ENCODE data around the gene PRDM1.

The PRDM1 gene

DNA sequence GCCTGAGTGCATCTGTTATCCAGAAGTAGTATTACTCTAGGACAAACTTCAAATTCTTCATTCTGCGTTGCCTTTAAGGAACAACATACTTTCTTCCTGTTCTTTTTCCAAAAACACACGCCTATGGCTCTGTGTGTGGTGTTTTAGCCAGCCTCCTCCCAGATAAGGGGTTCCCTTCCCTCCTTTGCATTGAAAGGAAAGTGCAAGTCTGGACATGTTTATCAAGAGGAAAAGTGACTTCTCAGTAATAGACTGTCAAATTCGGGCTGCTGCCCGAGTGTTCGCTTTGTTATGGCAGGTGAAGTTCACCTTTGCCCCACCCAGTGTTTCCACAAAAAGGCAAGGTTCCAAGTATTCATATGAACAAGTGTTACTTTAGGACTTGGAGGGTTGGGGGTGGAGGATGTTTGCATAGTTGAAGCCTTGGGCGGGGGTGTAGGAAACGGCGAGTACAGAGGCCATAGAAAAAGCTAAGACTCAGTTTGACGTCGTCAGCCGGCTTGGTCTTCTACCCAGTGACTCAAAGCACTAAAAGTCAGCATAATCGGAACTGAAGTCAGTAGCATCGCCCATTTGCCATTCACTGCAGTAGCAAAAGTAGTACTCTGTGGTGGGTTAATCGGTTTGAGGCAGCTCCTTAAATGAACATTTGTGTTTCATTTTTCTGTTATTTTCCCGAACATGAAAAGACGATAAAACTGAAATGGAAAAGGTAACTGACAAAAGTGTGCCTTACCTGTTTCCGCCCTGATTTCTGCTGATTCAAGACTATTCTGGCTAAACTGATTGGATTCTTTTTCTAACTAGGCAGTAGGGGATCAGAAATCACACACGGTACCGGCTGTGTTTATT, 12.5 kb downstream of the PRDM1 start:
- DNase-seq, result peak in 1 of 2 experiments; percentile 33

GRCh38 chr6:106099235-106099537, 13.1 kb downstream of the PRDM1 start:
- DNase-seq, result no peak

GRCh38 chr6:106100755-106101154, 14.6 kb downstream of the PRDM1 start:
- DNase-seq, result no peak

GRCh38 chr6:106101466-106101865, 15.3 kb downstream of the PRDM1 start:
- no peak for DNase-seq

GRCh38 chr6:106102034-106102433, 15.9 kb downstream of the PRDM1 start:
- DNase-seq, result no peak

- DNase-seq, result no peak
Measured at GRCh38 chr6:106102967-106103727, 17.0 kb downstream of the PRDM1 start.

DNA sequence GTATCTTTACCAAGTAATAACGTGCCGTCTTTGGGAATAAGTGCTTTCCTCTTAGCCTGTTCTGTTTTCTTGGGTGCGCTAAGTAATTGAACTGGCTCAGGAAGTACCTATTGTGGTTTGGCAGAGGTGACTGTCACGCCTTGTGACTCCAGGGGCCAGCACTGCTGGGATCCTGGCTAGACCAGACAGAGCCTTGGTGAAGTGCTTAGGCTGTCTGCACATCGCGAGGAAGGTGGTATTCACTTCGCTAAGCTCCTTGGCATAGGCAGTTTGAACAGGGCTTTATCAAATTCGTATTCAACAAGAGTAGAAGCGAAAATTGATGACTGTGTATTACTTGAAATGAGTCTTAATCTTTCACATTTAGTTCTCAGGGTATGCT, 17.6 kb downstream of the PRDM1 start:
- no peak for DNase-seq

- no peak for DNase-seq
Measured at GRCh38 chr6:106104476-106104875, 18.3 kb downstream of the PRDM1 start.

- DNase-seq, result no peak
Measured at GRCh38 chr6:106104941-106105340, 18.8 kb downstream of the PRDM1 start.

DNA sequence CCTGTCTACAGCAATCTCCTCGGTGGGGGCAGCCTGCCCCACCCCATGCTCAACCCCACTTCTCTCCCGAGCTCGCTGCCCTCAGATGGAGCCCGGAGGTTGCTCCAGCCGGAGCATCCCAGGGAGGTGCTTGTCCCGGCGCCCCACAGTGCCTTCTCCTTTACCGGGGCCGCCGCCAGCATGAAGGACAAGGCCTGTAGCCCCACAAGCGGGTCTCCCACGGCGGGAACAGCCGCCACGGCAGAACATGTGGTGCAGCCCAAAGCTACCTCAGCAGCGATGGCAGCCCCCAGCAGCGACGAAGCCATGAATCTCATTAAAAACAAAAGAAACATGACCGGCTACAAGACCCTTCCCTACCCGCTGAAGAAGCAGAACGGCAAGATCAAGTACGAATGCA, 19.4 kb downstream of the PRDM1 start:
- no peak for DNase-seq

DNA sequence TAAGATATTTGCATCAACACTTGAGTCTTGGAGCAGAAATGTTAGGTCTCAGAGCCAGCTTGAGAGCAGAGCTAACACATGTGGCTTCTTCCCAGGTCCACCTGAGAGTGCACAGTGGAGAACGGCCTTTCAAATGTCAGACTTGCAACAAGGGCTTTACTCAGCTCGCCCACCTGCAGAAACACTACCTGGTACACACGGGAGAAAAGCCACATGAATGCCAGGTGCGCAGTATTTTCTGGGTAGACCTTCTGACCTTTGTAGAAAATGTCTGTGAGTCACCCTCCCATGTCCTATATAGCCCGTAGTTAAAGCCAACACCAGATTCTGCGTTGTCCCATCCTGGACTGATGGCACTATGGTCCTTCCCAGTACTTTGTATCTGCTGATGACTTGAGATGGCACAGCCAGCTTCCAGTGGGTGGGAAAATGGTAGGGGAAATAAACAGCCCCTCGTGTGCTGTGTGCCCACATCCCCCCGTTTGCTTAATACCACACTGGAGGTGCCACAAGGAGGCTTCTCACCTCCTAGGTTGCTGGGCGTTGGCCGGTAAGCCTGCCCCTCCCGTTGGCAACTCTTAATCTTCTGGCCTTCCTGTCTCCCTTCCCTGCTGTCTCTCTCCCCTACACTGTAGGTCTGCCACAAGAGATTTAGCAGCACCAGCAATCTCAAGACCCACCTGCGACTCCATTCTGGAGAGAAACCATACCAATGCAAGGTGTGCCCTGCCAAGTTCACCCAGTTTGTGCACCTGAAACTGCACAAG, 20.3 kb downstream of the PRDM1 start:
- DNase-seq, result no peak

GRCh38 chr6:106107043-106107613, 21.0 kb downstream of the PRDM1 start:
- DNase-seq, result no peak

DNA sequence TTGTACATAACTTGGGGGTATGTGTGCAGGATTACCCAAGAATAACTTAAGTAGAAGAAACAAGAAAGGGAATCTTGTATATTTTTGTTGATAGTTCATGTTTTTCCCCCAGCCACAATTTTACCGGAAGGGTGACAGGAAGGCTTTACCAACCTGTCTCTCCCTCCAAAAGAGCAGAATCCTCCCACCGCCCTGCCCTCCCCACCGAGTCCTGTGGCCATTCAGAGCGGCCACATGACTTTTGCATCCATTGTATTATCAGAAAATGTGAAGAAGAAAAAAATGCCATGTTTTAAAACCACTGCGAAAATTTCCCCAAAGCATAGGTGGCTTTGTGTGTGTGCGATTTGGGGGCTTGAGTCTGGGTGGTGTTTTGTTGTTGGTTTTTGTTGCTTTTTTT, 22.0 kb downstream of the PRDM1 start:
- no peak for DNase-seq

DNA sequence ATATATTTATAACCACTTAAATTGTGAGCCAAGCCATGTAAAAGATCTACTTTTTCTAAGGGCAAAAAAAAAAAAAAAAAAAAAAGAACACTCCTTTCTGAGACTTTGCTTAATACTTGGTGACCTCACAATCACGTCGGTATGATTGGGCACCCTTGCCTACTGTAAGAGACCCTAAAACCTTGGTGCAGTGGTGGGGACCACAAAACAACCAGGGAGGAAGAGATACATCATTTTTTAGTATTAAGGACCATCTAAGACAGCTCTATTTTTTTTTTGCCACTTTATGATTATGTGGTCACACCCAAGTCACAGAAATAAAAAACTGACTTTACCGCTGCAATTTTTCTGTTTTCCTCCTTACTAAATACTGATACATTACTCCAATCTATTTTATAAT, 22.9 kb downstream of the PRDM1 start:
- no peak for DNase-seq

GRCh38 chr6:106110164-106110826, 24.2 kb downstream of the PRDM1 start:
- DNase-seq, result no peak

- peak in 1 of 2 experiments; percentile 19 for DNase-seq
Measured at GRCh38 chr6:106112433-106112832, 26.3 kb downstream of the PRDM1 start.

DNA sequence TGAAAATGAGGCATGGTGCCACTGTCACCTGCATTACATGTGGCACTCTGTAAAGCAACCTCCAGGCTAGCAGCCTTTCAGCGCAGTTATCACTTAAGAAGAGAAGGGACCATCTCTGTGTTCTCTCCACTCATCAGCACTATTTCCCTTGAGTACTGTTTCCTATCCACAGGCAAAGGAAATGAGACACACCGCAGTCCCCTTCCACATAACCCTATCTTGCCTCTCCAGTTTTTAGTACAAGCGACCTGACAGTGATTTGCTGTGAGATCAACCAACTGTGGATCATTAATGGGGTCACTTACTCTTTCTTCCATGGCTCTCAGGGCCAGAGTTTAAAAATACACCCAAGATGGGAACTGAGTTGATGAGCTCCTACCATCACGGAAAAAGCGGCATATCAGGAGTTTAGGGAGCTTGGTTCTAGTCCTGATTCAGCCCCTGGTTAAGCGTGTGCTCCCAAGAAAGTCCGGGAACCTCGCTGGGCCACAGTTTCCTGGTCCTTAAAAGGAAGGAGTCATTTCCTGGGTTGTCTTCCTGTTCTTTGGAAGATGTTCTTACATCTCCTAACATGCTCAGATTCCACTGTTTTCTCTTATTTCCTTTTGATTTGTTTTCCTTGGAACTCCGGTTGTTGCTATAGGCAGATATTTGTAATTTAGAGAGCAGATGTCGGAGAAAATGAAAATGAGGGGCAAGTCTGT, 27.3 kb downstream of the PRDM1 start:
- no peak for DNase-seq

GRCh38 chr6:106114492-106114891, 28.4 kb downstream of the PRDM1 start:
- no peak for DNase-seq

DNA sequence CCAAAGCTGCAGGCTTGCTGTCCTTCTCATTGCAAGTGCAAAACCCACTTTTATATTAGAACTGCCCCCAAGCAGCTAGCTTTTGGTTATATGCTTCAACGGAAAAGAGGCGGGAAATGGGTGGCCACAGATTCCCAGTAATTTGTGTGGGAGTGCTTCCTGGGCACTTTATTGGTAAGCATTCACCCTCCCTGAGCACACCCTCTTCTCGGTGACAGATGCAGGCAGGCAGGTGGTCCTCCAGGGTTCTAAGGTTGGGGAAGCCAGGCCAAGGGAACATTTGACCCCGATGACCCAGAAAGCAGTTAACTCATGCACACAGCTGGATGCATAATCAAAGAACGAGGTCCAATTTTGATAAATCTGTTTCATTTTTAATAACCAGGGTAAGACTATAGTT, 29.1 kb downstream of the PRDM1 start:
- DNase-seq, result no peak

GRCh38 chr6:106116125-106116832, 30.1 kb downstream of the PRDM1 start:
- no peak for DNase-seq

- DNase-seq, result peak; percentile 90 to 93
Measured at GRCh38 chr6:106117579-106117978, 31.4 kb downstream of the PRDM1 start.
